BE2C (cell line): Measurements from ENCODE around the gene NRXN3.

Source experiments
- DNase-seq: peaks from one replicate; pipeline ENCODE4 v3.0.0-alpha.2; 2020
- H3K27me3 ChIP-seq: fragments of 250-450 bp; sonication (Bioruptor Pico); 2 replicates; pipeline ENCODE4 v1.5.1; 2020; ENCODE audit warnings: mild to moderate bottlenecking
- H3K36me3 ChIP-seq: fragments of 250-450 bp; sonication (Bioruptor Pico); 2 replicates; pipeline ENCODE4 v1.5.1; 2020; ENCODE audit warnings: mild to moderate bottlenecking
- H3K4me1 ChIP-seq: fragments of 250-450 bp; sonication (Bioruptor Pico); 2 replicates; pipeline ENCODE4 v1.5.1; 2020
- H3K4me3 ChIP-seq: 2 replicates; pipeline ENCODE4 v1.5.1; 2011; ENCODE audit warnings: low read depth, low read length
- H3K9me3 ChIP-seq: fragments of 250-450 bp; sonication (Bioruptor Pico); 2 replicates; pipeline ENCODE4 v1.5.1; 2020
- TF ChIP-seq, protein P1 (sequence below): IDR thresholded peaks from 2 replicates; pipeline ENCODE4 v1.5.1; 2012; ENCODE audit warnings: mild to moderate bottlenecking, low read depth, low read length

The NRXN3 gene

DNA sequence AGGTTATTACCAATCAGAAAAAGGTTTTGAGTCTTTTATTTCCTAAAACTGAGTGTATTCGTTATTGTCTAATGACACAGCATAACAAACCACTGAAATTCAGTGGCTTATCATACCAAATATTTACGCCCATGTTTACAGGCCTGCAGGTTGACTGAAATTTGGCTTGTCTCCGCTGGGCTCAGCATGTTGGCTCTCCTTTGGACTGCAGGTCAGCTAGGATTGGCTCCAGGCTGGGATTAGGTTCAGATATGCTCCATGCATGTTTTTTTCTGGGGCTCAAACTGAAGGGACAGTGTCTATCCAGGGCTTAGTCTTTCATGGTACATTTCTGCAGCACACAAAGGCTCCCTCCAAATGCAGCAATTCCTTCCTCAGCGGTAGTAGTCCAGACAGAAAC lies 1471.2 kb downstream of the NRXN3 start:
- Histone ChIP-seq H3K4me3 (no peak overlapping the region), H3K27me3 (no peaks in the 10 kb centered on the region), H3K36me3 (no peaks in the 10 kb centered on the region), H3K9me3 (no peaks in the 10 kb centered on the region), H3K4me1 (no peaks in the 10 kb centered on the region)
- no peak for DNase-seq
- TF ChIP-seq, protein P1, sequence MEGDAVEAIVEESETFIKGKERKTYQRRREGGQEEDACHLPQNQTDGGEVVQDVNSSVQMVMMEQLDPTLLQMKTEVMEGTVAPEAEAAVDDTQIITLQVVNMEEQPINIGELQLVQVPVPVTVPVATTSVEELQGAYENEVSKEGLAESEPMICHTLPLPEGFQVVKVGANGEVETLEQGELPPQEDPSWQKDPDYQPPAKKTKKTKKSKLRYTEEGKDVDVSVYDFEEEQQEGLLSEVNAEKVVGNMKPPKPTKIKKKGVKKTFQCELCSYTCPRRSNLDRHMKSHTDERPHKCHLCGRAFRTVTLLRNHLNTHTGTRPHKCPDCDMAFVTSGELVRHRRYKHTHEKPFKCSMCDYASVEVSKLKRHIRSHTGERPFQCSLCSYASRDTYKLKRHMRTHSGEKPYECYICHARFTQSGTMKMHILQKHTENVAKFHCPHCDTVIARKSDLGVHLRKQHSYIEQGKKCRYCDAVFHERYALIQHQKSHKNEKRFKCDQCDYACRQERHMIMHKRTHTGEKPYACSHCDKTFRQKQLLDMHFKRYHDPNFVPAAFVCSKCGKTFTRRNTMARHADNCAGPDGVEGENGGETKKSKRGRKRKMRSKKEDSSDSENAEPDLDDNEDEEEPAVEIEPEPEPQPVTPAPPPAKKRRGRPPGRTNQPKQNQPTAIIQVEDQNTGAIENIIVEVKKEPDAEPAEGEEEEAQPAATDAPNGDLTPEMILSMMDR: no peak

DNA sequence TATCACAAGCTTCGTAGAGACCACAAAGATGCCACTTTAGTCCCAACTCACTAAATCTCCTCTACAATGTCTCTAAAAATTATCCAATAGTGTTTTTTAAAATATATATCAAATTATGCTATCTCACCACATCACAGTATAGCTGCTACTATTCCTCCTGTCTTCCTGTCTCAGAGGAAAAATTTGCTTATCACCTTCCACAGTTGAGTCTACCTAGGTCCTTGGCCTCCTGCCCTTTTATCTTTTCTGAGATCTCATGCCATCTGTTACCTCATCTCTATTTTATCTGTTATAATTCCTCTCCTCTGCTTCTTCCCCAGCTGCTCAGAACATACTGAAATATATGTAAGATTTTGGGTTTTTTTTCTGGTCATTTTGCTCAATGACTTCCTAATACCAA lies 1473.0 kb downstream of the NRXN3 start:
- Histone ChIP-seq H3K27me3 (no peaks in the 10 kb centered on the region), H3K9me3 (no peaks in the 10 kb centered on the region), H3K36me3 (no peaks in the 10 kb centered on the region), H3K4me3 (no peak overlapping the region), H3K4me1 (no peaks in the 10 kb centered on the region)
- no peak for DNase-seq
- TF ChIP-seq, protein P1: no peak

DNA sequence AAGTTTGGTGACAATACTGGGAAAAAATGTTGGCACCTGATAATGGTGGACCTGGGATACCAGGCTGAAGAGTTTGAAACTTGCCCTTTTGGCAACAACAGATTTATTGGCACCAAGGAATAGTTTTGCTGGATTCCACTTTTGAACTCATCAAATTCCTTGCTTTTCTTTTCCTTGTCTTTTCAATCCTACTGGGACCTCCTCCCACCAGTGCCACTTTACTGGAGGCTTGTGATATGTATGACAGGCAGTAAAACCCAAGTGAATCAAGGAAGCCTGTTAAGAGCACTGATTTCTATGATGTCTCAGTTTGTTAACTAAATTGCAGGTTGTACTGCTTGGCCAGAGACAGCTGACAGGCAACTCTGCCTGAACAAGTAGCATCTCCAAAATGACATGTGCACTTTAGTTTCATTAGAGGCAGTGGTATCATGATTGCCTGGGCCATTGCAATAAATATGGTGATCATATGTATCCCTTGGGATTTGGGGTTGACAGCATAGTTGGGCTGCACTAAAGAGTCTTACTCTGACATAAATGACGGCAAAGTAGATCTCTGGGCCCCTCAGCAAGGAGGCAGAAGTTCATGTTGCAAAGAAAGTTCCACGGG lies 1475.7 kb downstream of the NRXN3 start:
- H3K36me3 ChIP-seq: no peaks in the 10 kb centered on the region
- no peaks in the 10 kb centered on the region for H3K9me3 ChIP-seq
- no peak overlapping the region for H3K4me3 ChIP-seq
- no peaks in the 10 kb centered on the region for H3K27me3 ChIP-seq
- TF ChIP-seq, protein P1: no peak
- H3K4me1 ChIP-seq: no peaks in the 10 kb centered on the region
- no peak for DNase-seq

DNA sequence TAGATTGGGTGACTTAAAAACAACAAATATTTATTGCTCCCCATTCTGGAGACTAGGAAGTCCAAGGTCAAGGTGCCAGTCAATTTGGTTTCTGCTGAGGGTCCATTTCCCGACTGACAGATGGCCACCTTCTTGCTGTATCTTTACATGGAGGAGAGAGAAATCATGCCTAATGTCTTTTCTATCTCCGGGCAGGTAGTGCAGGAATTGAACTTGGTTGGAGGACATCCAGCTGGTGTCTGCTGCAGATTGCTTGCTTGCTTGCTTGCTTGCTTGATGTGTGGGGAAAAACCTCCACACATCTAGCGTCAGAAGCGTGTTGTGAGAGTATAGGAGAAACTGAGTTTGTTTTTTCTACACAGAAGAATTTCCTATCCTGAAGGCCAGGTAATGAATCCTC lies 1479.7 kb downstream of the NRXN3 start:
- Histone ChIP-seq H3K27me3 (no peaks in the 10 kb centered on the region), H3K4me3 (no peak overlapping the region), H3K4me1 (no peaks in the 10 kb centered on the region), H3K36me3 (no peaks in the 10 kb centered on the region), H3K9me3 (no peaks in the 10 kb centered on the region)
- no peak for DNase-seq
- TF ChIP-seq, protein P1: no peak

DNA sequence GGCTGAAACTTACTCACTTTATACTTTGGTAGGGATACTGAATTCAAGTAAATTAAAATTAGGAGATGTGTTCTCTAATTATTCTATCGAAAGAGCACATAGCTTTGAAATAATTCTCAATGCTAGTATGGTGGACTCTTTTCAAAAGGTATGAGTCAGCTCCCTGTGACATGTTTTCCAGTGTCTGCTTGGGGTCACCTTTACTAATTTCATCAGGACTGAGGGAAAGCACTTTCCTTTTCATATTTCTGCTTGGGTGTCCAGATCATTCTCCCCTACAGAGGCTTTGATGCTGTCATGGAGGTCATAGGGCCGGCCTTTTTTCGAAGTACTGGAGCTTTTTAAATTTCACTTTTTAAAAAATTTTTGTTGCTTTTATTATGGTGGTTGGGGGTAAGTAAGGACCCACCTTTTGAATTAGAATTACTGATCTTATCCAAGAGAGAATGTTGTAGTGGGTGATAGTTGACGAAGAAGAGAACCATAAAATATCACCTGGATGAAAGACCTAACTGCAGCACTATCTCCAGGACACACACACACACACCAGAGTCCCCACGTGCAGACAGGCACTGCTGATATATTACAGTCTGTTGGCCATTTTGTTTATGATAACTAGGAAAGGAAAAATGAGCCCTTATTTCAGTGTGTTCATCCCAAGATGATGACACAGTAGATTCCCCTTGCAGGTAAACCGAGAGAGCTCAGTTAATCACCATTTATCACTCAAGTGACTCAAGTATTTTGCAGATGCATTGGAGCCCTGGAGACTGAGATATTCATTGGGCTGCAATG lies 1482.5 kb downstream of the NRXN3 start:
- Histone ChIP-seq H3K4me3 (no peak overlapping the region), H3K4me1 (no peaks in the 10 kb centered on the region), H3K27me3 (no peaks in the 10 kb centered on the region), H3K36me3 (no peaks in the 10 kb centered on the region), H3K9me3 (no peaks in the 10 kb centered on the region)
- TF ChIP-seq, protein P1: no peak
- DNase-seq: no peak

DNA sequence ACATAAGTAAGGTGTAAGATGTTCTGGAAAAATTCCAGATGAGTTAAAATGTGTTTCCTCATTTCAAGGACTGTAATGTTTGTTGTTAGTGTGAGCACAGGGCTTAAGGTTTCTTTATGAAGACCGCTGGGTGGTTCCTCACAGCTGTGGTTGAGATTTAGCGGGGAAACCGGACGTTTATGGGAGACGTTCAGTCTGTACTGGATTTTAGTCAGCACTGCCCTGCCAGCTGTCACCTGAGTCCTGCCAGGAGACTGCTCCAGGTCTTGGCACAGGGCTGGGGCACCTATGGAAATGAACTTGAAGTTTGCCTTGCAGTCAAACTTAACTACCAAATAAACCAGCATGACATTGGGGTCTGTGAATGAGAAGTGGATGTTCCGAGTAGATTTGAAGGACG lies 1485.9 kb downstream of the NRXN3 start:
- Histone ChIP-seq H3K27me3 (no peaks in the 10 kb centered on the region), H3K4me1 (no peaks in the 10 kb centered on the region), H3K36me3 (no peaks in the 10 kb centered on the region), H3K4me3 (no peak overlapping the region), H3K9me3 (no peaks in the 10 kb centered on the region)
- TF ChIP-seq, protein P1: no peak
- no peak for DNase-seq
